Right hindlimb (tissue), 1 donor: ENCODE results near the gene KBTBD7.
"Not testable (repeated sequence)": the region's sequence is repeated elsewhere in the genome, so short reads cannot be mapped to it uniquely, and the experiment has no call there.

ENCODE experiments used
- DNase-seq: peaks from one replicate; pipeline ENCODE4 v3.0.0-alpha.2; 2018

KBTBD7 gene

GRCh38 chr13:41196620-41197019, 2.3 kb upstream of the KBTBD7 start:
- DNase-seq, result no peak

- no peak for DNase-seq
Measured at GRCh38 chr13:41196011-41196410, 1.6 kb upstream of the KBTBD7 start.

GRCh38 chr13:41193469-41193868, 900 bp downstream of the KBTBD7 start:
- no peak for DNase-seq

GRCh38 chr13:41188584-41188983, 5.8 kb downstream of the KBTBD7 start:
- DNase-seq, result no peak

GRCh38 chr13:41186481-41186880, 7.9 kb downstream of the KBTBD7 start:
- no peak for DNase-seq

GRCh38 chr13:41182231-41182630, 12.1 kb downstream of the KBTBD7 start:
- no peak for DNase-seq

GRCh38 chr13:41179593-41180250, 14.6 kb downstream of the KBTBD7 start:
- no peak for DNase-seq

- no peak for DNase-seq
Measured at GRCh38 chr13:41178040-41178439, 16.3 kb downstream of the KBTBD7 start.

- no peak for DNase-seq
Measured at GRCh38 chr13:41177616-41178015, 16.8 kb downstream of the KBTBD7 start.

- not testable (repeated sequence) for DNase-seq
Measured at GRCh38 chr13:41175576-41175975, 18.8 kb downstream of the KBTBD7 start.

GRCh38 chr13:41162151-41162550, 32.2 kb downstream of the KBTBD7 start:
- DNase-seq, result no peak

GRCh38 chr13:41159174-41159573, 35.2 kb downstream of the KBTBD7 start:
- no peak for DNase-seq

GRCh38 chr13:41157048-41157717, 37.2 kb downstream of the KBTBD7 start:
- no peak for DNase-seq

- no peak for DNase-seq
Measured at GRCh38 chr13:41156620-41157019, 37.7 kb downstream of the KBTBD7 start.

GRCh38 chr13:41154042-41154441, 40.3 kb downstream of the KBTBD7 start:
- no peak for DNase-seq

GRCh38 chr13:41152005-41152404, 42.4 kb downstream of the KBTBD7 start:
- no peak for DNase-seq

- no peak for DNase-seq
Measured at GRCh38 chr13:41150058-41150457, 44.3 kb downstream of the KBTBD7 start.

- no peak for DNase-seq
Measured at GRCh38 chr13:41148419-41149283, 45.7 kb downstream of the KBTBD7 start.

GRCh38 chr13:41145136-41145908, 49.0 kb downstream of the KBTBD7 start:
- no peak for DNase-seq

GRCh38 chr13:41144576-41144975, 49.8 kb downstream of the KBTBD7 start:
- no peak for DNase-seq
